ENCODE results near the gene RBPJ.

Gene RBPJ

GRCh38 chr4:26334366-26334765 is 13.6 kb downstream of the RBPJ start:
- Histone ChIP-seq H3K27me3 (no peaks in the 10 kb centered on the region), H3K9me3 (no peaks in the 10 kb centered on the region), H3K27ac (no peak overlapping the region), H3K4me3 (no peak overlapping the region), H3K36me3 (no peaks in the 10 kb centered on the region), H3K4me1 (peaks cover 0 to 7% (median 2%) of the 10 kb centered on the region in 4 donors)
- no peak for DNase-seq
- intact Hi-C loops (cut with DNase I; ENCODE audit: low total_unique reads): loop anchor here (5.0 kb wide), 1 partner anchor 78 kb away; no protein-coding TSS in a partner anchor
- no peak for TF ChIP-seq CTCF (IDR thresholded peaks at IDR 0.05)

GRCh38 chr4:26337612-26338011 is 16.8 kb downstream of the RBPJ start:
- Histone ChIP-seq H3K27ac (no peak overlapping the region), H3K4me3 (no peak overlapping the region), H3K4me1 (peaks cover 0 to 15% (median 5%) of the 10 kb centered on the region in 4 donors), H3K27me3 (no peaks in the 10 kb centered on the region), H3K9me3 (no peaks in the 10 kb centered on the region), H3K36me3 (no peaks in the 10 kb centered on the region)
- no peak for TF ChIP-seq CTCF (IDR thresholded peaks at IDR 0.05)
- no peak for DNase-seq
- intact Hi-C loops (cut with DNase I; ENCODE audit: low total_unique reads): no loop called here

GRCh38 chr4:26342328-26343037 is 21.7 kb downstream of the RBPJ start:
- Histone ChIP-seq H3K4me1 (peaks cover 0 to 50% (median 11%) of the 10 kb centered on the region in 4 donors), H3K36me3 (no peaks in the 10 kb centered on the region), H3K9me3 (no peaks in the 10 kb centered on the region), H3K27me3 (no peaks in the 10 kb centered on the region), H3K4me3 (no peak overlapping the region), H3K27ac (no peak overlapping the region)
- intact Hi-C loops (cut with DNase I; ENCODE audit: low total_unique reads): no loop called here
- no peak for TF ChIP-seq CTCF (IDR thresholded peaks at IDR 0.05)
- no peak for DNase-seq

- DNase-seq: no peak
- H3K4me1 ChIP-seq: peaks cover 0 to 50% (median 11%) of the 10 kb centered on the region in 4 donors
- no peaks in the 10 kb centered on the region for H3K9me3 ChIP-seq
- TF ChIP-seq CTCF (IDR thresholded peaks at IDR 0.05): no peak
- H3K27ac ChIP-seq: no peak overlapping the region
- no peaks in the 10 kb centered on the region for H3K36me3 ChIP-seq
- intact Hi-C loops (cut with DNase I; ENCODE audit: low total_unique reads): no loop called here
- H3K4me3 ChIP-seq: no peak overlapping the region
- no peaks in the 10 kb centered on the region for H3K27me3 ChIP-seq
Measured at GRCh38 chr4:26343038-26343398, 22.2 kb downstream of the RBPJ start.

GRCh38 chr4:26344901-26345564 is 24.2 kb downstream of the RBPJ start:
- Histone ChIP-seq H3K36me3 (no peaks in the 10 kb centered on the region), H3K27me3 (no peaks in the 10 kb centered on the region), H3K4me3 (no peak overlapping the region), H3K4me1 (peaks cover 0 to 50% (median 11%) of the 10 kb centered on the region in 4 donors), H3K27ac (no peak overlapping the region), H3K9me3 (no peaks in the 10 kb centered on the region)
- no peak for TF ChIP-seq CTCF (IDR thresholded peaks at IDR 0.05)
- no peak for DNase-seq
- intact Hi-C loops (cut with DNase I; ENCODE audit: low total_unique reads): no loop called here

Measured in tibial artery (tissue), 4 donors.